Endometrium (tissue), 2 donors: Measurements from ENCODE around the gene NT5DC1.
"Not testable (repeated sequence)": the region's sequence is repeated elsewhere in the genome, so short reads cannot be mapped to it uniquely, and the experiment has no call there.

Experiments used
- FAIRE-seq: peaks from 2 replicates; lab custom pipeline; 2012; peaks lifted over from hg19 to GRCh38; lab: Jason Lieb, UNC
- donor health status: control.
- donor health status: control.

The NT5DC1 gene

GRCh38 chr6:116279232-116280160 lies 178.8 kb downstream of the NT5DC1 start, which contains the start of gene TSPYL1:
TSPYL1 (minus strand) TSS chr6:116279930; CDS start chr6:116279830, 100 bp downstream.
- peak; percentile 96 for FAIRE-seq

- FAIRE-seq = no peak
Measured at GRCh38 chr6:116280161-116280932, 179.7 kb downstream of the NT5DC1 start.

- FAIRE-seq = no peak
Measured at GRCh38 chr6:116280933-116281316, 180.3 kb downstream of the NT5DC1 start.

- no peak for FAIRE-seq
Measured at GRCh38 chr6:116282698-116283097, 182.0 kb downstream of the NT5DC1 start.

- no peak for FAIRE-seq
Measured at GRCh38 chr6:116283191-116283590, 182.5 kb downstream of the NT5DC1 start.

- FAIRE-seq = not testable (repeated sequence)
Measured at GRCh38 chr6:116284984-116285383, 184.3 kb downstream of the NT5DC1 start.

- FAIRE-seq = no peak
Measured at GRCh38 chr6:116286773-116287358, 186.2 kb downstream of the NT5DC1 start.

GRCh38 chr6:116287689-116288282 lies 187.1 kb downstream of the NT5DC1 start:
- FAIRE-seq = peak; percentile 94

- no peak for FAIRE-seq
Measured at GRCh38 chr6:116289876-116290275, 189.2 kb downstream of the NT5DC1 start.

GRCh38 chr6:116290799-116291198 lies 190.1 kb downstream of the NT5DC1 start:
- FAIRE-seq = no peak

- no peak for FAIRE-seq
Measured at GRCh38 chr6:116291701-116292396, 191.2 kb downstream of the NT5DC1 start.

- no peak for FAIRE-seq
Measured at GRCh38 chr6:116292553-116292952, 191.9 kb downstream of the NT5DC1 start.

GRCh38 chr6:116298273-116298672 lies 197.6 kb downstream of the NT5DC1 start:
- no peak for FAIRE-seq

GRCh38 chr6:116298973-116299372 lies 198.3 kb downstream of the NT5DC1 start:
- no peak for FAIRE-seq
